ENCODE results near the gene ZBTB12.
"Not testable (repeated sequence)": the region's sequence is repeated elsewhere in the genome, so short reads cannot be mapped to it uniquely, and the experiment has no call there.

The ZBTB12 gene

GRCh38 chr6:31901953-31902643 lies at the start of gene ZBTB12:
TSS of gene ZBTB12 (minus strand) at chr6:31902086. CDS start at chr6:31901305, 781 bp downstream.
- peak; percentile 97 for DNase-seq (ENCODE audit: low spot score)

GRCh38 chr6:31949926-31950548 lies 48.2 kb upstream of the ZBTB12 start:
- DNase-seq (ENCODE audit: low spot score), result no peak

- no peak for DNase-seq (ENCODE audit: low spot score)
Measured at GRCh38 chr6:31948753-31949413, 47.0 kb upstream of the ZBTB12 start.

GRCh38 chr6:31948306-31948705 lies 46.4 kb upstream of the ZBTB12 start:
- DNase-seq (ENCODE audit: low spot score), result no peak

- no peak for DNase-seq (ENCODE audit: low spot score)
Measured at GRCh38 chr6:31947864-31948263, 46.0 kb upstream of the ZBTB12 start.

GRCh38 chr6:31947070-31947675 lies 45.3 kb upstream of the ZBTB12 start:
- no peak for DNase-seq (ENCODE audit: low spot score)

GRCh38 chr6:31946370-31946885 lies 44.5 kb upstream of the ZBTB12 start:
- no peak for DNase-seq (ENCODE audit: low spot score)

GRCh38 chr6:31945507-31946369 lies 43.9 kb upstream of the ZBTB12 start, which contains the start of gene CFB:
TSS of gene CFB (plus strand) at chr6:31946095. CDS start at chr6:31946222, 127 bp downstream.
- DNase-seq (ENCODE audit: low spot score), result peak; percentile 88

- no peak for DNase-seq (ENCODE audit: low spot score)
Measured at GRCh38 chr6:31945154-31945506, 43.2 kb upstream of the ZBTB12 start.

GRCh38 chr6:31943742-31944141 lies 41.9 kb upstream of the ZBTB12 start:
- DNase-seq (ENCODE audit: low spot score), result no peak

GRCh38 chr6:31940256-31940664 lies 38.4 kb upstream of the ZBTB12 start:
- DNase-seq (ENCODE audit: low spot score), result peak; percentile 42

GRCh38 chr6:31935823-31936222 lies 33.9 kb upstream of the ZBTB12 start:
- no peak for DNase-seq (ENCODE audit: low spot score)

GRCh38 chr6:31935021-31935420 lies 33.1 kb upstream of the ZBTB12 start:
- no peak for DNase-seq (ENCODE audit: low spot score)

- DNase-seq (ENCODE audit: low spot score), result no peak
Measured at GRCh38 chr6:31933537-31933936, 31.7 kb upstream of the ZBTB12 start.

GRCh38 chr6:31932137-31932536 lies 30.3 kb upstream of the ZBTB12 start:
- DNase-seq (ENCODE audit: low spot score), result not testable (repeated sequence)

- no peak for DNase-seq (ENCODE audit: low spot score)
Measured at GRCh38 chr6:31930962-31931361, 29.1 kb upstream of the ZBTB12 start.

- no peak for DNase-seq (ENCODE audit: low spot score)
Measured at GRCh38 chr6:31928672-31928939, 26.7 kb upstream of the ZBTB12 start.

- no peak for DNase-seq (ENCODE audit: low spot score)
Measured at GRCh38 chr6:31927863-31928671, 26.2 kb upstream of the ZBTB12 start.

- no peak for DNase-seq (ENCODE audit: low spot score)
Measured at GRCh38 chr6:31927242-31927862, 25.5 kb upstream of the ZBTB12 start, which contains the start of gene C2. TSS of gene C2 (plus strand) at chr6:31927717. CDS start at chr6:31927753, 36 bp downstream.

- DNase-seq (ENCODE audit: low spot score), result no peak
Measured at GRCh38 chr6:31922942-31923341, 21.1 kb upstream of the ZBTB12 start.
